Stomach (tissue), 4 donors: Measurements from ENCODE around the gene SERPINA4.

Experiments used
- EP300 ChIP-seq: sonication (generic); formaldehyde crosslinking; IDR thresholded peaks from one replicate; pipeline ENCODE4 v1.6.1; 2017; ENCODE audit warnings: antibody characterized with exemption
- POLR2A ChIP-seq, 4 donors: fragments of 450-650 bp; IDR thresholded peaks; one replicate each; pipeline ENCODE4 v1.6.1; 2016; ENCODE audit warnings: antibody characterized with exemption in 4 of 4, control low read depth in 2 of 4, mild to moderate bottlenecking in 1 of 4, moderate library complexity in 1 of 4
- POLR2AphosphoS5 ChIP-seq, 3 donors: sonication (generic); formaldehyde crosslinking; IDR thresholded peaks; one replicate each; pipeline ENCODE4 v1.6.1; 2016; ENCODE audit warnings: antibody characterized with exemption in 3 of 3
- TF ChIP-seq, protein P1 (sequence below), 7 experiments: fragments of 450-650 bp in 4 of 7; fragments of 200-600 bp in 3 of 7; sonication (generic) in 3 of 7; IDR thresholded peaks; one replicate each; pipeline ENCODE4 v1.5.1; 2016 to 2019; ENCODE audit warnings: antibody characterized with exemption in 7 of 7, control low read depth in 2 of 7, mild to moderate bottlenecking in 1 of 7

DNA sequence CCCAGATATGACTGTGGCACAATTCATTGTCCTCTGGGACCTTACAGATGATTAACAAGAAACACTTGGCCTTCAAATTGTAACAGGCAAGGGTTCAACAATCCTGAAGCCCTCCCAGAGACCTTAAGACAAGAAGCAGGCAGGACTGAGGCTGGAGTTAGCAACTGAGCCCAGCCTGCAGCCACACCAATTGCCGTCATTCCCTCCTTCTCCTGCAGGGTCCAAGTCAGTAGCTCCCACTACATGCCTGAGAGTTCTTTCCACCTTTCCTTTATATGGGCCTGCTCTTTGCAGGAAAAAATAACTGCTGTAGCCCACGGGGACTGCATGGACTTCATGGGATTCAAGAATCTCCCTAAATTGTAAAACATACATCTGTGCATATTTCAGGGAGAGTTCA lies 2.4 kb upstream of the SERPINA4 start:
- TF ChIP-seq POLR2AphosphoS5 (IDR thresholded peaks at IDR 0.05): no peak
- TF ChIP-seq, protein P1, sequence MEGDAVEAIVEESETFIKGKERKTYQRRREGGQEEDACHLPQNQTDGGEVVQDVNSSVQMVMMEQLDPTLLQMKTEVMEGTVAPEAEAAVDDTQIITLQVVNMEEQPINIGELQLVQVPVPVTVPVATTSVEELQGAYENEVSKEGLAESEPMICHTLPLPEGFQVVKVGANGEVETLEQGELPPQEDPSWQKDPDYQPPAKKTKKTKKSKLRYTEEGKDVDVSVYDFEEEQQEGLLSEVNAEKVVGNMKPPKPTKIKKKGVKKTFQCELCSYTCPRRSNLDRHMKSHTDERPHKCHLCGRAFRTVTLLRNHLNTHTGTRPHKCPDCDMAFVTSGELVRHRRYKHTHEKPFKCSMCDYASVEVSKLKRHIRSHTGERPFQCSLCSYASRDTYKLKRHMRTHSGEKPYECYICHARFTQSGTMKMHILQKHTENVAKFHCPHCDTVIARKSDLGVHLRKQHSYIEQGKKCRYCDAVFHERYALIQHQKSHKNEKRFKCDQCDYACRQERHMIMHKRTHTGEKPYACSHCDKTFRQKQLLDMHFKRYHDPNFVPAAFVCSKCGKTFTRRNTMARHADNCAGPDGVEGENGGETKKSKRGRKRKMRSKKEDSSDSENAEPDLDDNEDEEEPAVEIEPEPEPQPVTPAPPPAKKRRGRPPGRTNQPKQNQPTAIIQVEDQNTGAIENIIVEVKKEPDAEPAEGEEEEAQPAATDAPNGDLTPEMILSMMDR (IDR thresholded peaks at IDR 0.05): no peak
- TF ChIP-seq POLR2A (IDR thresholded peaks at IDR 0.05): no peak
- TF ChIP-seq EP300: no peak
